ENCODE results near the gene MIS12.

The MIS12 gene

DNA sequence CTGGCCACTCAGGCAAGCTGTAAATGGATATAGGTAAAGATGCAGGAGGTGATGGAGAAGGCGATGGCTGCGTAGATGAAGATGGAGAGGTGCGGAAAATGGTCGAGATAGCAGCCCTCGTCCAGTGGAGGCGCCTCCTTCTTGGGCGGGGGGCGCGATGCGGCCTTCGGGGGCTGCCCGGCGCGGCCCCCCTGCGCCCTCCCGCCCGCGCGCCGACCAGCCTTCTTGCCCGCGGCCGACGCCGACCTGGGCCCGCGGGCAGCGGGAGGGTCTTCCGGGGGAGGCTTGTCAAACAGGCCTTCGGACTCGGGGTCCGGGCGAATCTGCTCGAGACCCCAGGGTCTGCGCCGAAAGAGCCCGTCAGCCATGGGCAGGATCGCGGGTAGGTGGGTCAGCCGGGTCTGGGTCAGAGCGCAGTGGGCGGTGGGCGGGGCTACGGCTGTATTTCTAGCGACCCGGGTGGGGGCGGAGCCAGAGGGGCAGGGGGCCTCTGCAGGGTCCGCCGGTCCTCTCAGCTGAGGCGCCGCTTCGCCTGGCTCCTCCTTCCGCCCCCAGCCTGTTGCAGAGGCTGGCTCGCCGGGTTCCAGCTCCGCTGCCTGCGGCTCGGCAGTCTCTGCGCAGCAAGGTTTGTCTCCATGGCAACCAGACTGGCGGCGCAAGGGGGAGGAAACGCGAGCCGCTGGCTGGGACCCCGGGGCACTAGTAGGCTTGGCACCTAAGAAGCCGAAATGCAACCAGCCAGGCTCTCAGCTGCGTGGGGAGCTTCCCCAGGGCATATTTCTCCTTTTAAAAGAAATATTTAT, 14.4 kb downstream of the MIS12 start:
- TF ChIP-seq, protein P1, sequence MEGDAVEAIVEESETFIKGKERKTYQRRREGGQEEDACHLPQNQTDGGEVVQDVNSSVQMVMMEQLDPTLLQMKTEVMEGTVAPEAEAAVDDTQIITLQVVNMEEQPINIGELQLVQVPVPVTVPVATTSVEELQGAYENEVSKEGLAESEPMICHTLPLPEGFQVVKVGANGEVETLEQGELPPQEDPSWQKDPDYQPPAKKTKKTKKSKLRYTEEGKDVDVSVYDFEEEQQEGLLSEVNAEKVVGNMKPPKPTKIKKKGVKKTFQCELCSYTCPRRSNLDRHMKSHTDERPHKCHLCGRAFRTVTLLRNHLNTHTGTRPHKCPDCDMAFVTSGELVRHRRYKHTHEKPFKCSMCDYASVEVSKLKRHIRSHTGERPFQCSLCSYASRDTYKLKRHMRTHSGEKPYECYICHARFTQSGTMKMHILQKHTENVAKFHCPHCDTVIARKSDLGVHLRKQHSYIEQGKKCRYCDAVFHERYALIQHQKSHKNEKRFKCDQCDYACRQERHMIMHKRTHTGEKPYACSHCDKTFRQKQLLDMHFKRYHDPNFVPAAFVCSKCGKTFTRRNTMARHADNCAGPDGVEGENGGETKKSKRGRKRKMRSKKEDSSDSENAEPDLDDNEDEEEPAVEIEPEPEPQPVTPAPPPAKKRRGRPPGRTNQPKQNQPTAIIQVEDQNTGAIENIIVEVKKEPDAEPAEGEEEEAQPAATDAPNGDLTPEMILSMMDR (IDR thresholded peaks at IDR 0.05), result no peak
- Histone ChIP-seq H3K27ac (peak overlapping the region; percentile 15 to 40), H3K36me3 (peaks cover 0 to 5% (median 0%) of the 10 kb centered on the region in 3 donors), H3K4me3 (peak overlapping the region; percentile 54 to 69), H3K27me3 (peaks cover 0 to 12% of the 10 kb centered on the region in 2 donors), H3K4me1 (peaks cover 0 to 24% (median 18%) of the 10 kb centered on the region in 4 donors), H3K9me3 (no peaks in the 10 kb centered on the region)
- DNase-seq, result peak; percentile 54 to 77
- intact Hi-C loops (cut with DNase I; ENCODE audit: low total_unique reads), result no loop called here

DNA sequence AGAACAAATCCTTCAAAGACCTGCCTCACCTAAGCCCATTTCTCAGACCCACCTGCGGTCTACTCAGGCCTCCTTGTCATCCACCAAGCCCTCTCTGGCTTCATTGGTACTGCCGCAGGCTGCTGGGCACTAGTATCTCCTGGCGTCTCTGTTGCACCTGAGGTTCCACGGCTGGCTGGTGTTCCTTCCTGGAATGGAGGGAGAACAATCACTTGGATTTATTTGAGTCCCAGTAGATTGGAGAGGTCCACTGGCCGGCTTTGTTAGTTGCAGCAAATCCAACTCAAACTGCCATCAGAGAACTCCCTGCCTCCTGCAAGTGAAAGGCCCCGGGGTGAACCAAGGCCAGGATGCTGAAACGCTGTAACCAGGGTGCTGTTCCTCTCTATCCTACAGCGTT, 15.3 kb downstream of the MIS12 start:
- no peak for DNase-seq
- Histone ChIP-seq H3K27me3 (peaks cover 0 to 12% of the 10 kb centered on the region in 2 donors), H3K36me3 (peaks cover 0 to 6% (median 0%) of the 10 kb centered on the region in 3 donors), H3K4me1 (peaks cover 0 to 24% (median 18%) of the 10 kb centered on the region in 4 donors), H3K4me3 (no peak overlapping the region), H3K9me3 (no peaks in the 10 kb centered on the region), H3K27ac (no peak overlapping the region)
- intact Hi-C loops (cut with DNase I; ENCODE audit: low total_unique reads), result no loop called here
- TF ChIP-seq, protein P1 (IDR thresholded peaks at IDR 0.05), result no peak

- TF ChIP-seq, protein P1 (IDR thresholded peaks at IDR 0.05), result no peak
- no peak overlapping the region for H3K4me3 ChIP-seq
- intact Hi-C loops (cut with DNase I; ENCODE audit: low total_unique reads), result no loop called here
These were observed 16.2 kb downstream of the MIS12 start for GRCh38 chr17:5502552-5502951.

DNA sequence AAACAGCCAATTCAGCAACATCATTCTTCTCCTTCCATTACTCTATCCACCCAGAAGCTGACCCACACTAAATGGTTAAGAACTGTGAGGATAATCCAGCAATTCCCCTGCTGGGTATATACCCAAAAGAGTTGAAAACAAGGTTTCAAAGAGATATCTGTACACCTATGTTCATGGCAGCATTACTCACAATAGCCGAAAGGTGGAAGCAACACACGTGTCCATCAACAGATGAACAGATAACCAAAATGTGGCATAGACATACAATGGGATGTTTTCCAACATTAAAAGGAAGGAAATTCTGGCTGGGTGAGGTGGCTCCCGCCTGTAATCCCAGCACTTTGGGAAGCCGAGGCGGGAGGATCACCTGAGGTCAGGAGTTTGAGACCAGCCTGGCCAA, 19.9 kb downstream of the MIS12 start:
- DNase-seq, result no peak
- no peaks in the 10 kb centered on the region for H3K27me3 ChIP-seq
- no peaks in the 10 kb centered on the region for H3K9me3 ChIP-seq
- TF ChIP-seq, protein P1 (IDR thresholded peaks at IDR 0.05), result no peak
- intact Hi-C loops (cut with DNase I; ENCODE audit: low total_unique reads), result no loop called here
- H3K4me3 ChIP-seq, result no peak overlapping the region
- no peak overlapping the region for H3K27ac ChIP-seq
- peaks cover 0 to 4% (median 1%) of the 10 kb centered on the region in 4 donors for H3K4me1 ChIP-seq
- peaks cover 0 to 16% (median 0%) of the 10 kb centered on the region in 3 donors for H3K36me3 ChIP-seq

More at GRCh38 chr17:5502552-5502951, 16.2 kb downstream of the MIS12 start:
- no peak for DNase-seq
- H3K27me3 ChIP-seq, result peaks cover 0 to 12% of the 10 kb centered on the region in 2 donors
- H3K36me3 ChIP-seq, result peaks cover 0 to 10% (median 0%) of the 10 kb centered on the region in 3 donors
- peaks cover 0 to 24% (median 18%) of the 10 kb centered on the region in 4 donors for H3K4me1 ChIP-seq
- no peaks in the 10 kb centered on the region for H3K9me3 ChIP-seq
- no peak overlapping the region for H3K27ac ChIP-seq

DNA sequence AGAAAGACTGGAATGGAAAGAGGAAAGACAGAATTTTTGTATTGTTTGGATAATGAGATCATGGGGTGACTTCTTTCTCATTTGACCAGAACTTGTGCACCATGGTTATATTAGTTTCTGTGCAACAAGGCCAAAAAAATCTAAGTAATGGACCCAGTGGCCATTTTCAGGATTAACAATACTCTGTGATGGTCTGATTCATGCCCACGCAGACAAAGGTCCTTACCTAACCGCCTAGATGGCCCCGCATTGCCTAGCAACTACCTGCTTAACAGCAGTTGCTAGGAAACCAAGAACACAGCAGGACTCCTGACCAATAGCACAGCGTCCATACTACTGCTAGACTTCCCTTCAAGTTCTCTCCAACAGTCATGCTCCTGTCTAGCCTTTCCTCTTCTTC, 22.4 kb downstream of the MIS12 start:
- intact Hi-C loops (cut with DNase I; ENCODE audit: low total_unique reads), result no loop called here
- no peak for DNase-seq
- peaks cover 0 to 16% (median 0%) of the 10 kb centered on the region in 3 donors for H3K36me3 ChIP-seq
- no peaks in the 10 kb centered on the region for H3K27me3 ChIP-seq
- TF ChIP-seq, protein P1 (IDR thresholded peaks at IDR 0.05), result no peak
- H3K9me3 ChIP-seq, result no peaks in the 10 kb centered on the region
- H3K4me1 ChIP-seq, result no peaks in the 10 kb centered on the region
- no peak overlapping the region for H3K27ac ChIP-seq
- H3K4me3 ChIP-seq, result no peak overlapping the region

Data from tibial artery (tissue), 4 donors.